Bronchial epithelial cell (primary cell): ENCODE results near the gene ZDHHC11B. TPM values are rescaled to one million over a fixed set of nuclear protein-coding genes. Genes with fewer than 3 reads are reported as not detected.
"Not testable (repeated sequence)": the region's sequence is repeated elsewhere in the genome, so short reads cannot be mapped to it uniquely, and the experiment has no call there.

Source experiments
- DNase-seq: peaks from one replicate; pipeline ENCODE4 v3.0.0-alpha.2; 2010; ENCODE audit warnings: low read depth
- FAIRE-seq: peaks from 2 replicates; lab custom pipeline; 2011; peaks lifted over from hg19 to GRCh38; lab: Jason Lieb, UNC
- H3K27me3 ChIP-seq: 2 replicates; pipeline ENCODE4 v1.5.1; 2011; ENCODE audit warnings: low read length; ENCODE audit not compliant: control insufficient read depth, insufficient read depth
- H3K36me3 ChIP-seq: 2 replicates; pipeline ENCODE4 v1.5.1; 2011; ENCODE audit warnings: low read length; ENCODE audit not compliant: control insufficient read depth, insufficient read depth
- H3K4me3 ChIP-seq: 2 replicates; pipeline ENCODE4 v1.5.1; 2011; ENCODE audit warnings: mild to moderate bottlenecking, low read depth, low read length, control low read depth
- total RNA-seq: library from RNA; depleted of rRNA; stranded (reverse); fragments of >200 nt; gene quantifications from 2 replicates; pipeline ENCODE4 v1.2.1, GENCODE V29; 2014
- TF ChIP-seq, protein P1 (sequence below): IDR thresholded peaks from 2 replicates; pipeline ENCODE4 v1.5.1; 2011; ENCODE audit warnings: mild to moderate bottlenecking, moderate library complexity, low read length, control low read depth, inconsistent platforms; ENCODE audit not compliant: insufficient read depth, severe bottlenecking

Gene ZDHHC11B
- total RNA-seq, 1 donor from 2014 or later = under 0.01 TPM

- FAIRE-seq = no peak
- TF ChIP-seq, protein P1, sequence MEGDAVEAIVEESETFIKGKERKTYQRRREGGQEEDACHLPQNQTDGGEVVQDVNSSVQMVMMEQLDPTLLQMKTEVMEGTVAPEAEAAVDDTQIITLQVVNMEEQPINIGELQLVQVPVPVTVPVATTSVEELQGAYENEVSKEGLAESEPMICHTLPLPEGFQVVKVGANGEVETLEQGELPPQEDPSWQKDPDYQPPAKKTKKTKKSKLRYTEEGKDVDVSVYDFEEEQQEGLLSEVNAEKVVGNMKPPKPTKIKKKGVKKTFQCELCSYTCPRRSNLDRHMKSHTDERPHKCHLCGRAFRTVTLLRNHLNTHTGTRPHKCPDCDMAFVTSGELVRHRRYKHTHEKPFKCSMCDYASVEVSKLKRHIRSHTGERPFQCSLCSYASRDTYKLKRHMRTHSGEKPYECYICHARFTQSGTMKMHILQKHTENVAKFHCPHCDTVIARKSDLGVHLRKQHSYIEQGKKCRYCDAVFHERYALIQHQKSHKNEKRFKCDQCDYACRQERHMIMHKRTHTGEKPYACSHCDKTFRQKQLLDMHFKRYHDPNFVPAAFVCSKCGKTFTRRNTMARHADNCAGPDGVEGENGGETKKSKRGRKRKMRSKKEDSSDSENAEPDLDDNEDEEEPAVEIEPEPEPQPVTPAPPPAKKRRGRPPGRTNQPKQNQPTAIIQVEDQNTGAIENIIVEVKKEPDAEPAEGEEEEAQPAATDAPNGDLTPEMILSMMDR = no peak
- H3K27me3 ChIP-seq = no peaks in the 10 kb centered on the region
These were observed 31.6 kb upstream of the ZDHHC11B start for GRCh38 chr5:816176-816575.

GRCh38 chr5:815449-815848 is 30.9 kb upstream of the ZDHHC11B start:
- DNase-seq = no peak
- no peak overlapping the region for H3K4me3 ChIP-seq
- TF ChIP-seq, protein P1 = no peak
- H3K36me3 ChIP-seq = no peaks in the 10 kb centered on the region
- no peaks in the 10 kb centered on the region for H3K27me3 ChIP-seq
- FAIRE-seq = no peak

More at GRCh38 chr5:816176-816575, 31.6 kb upstream of the ZDHHC11B start:
- DNase-seq = no peak
- no peak overlapping the region for H3K4me3 ChIP-seq
- H3K36me3 ChIP-seq = no peaks in the 10 kb centered on the region

GRCh38 chr5:813575-813974 is 29.0 kb upstream of the ZDHHC11B start:
- H3K4me3 ChIP-seq, H3K36me3 ChIP-seq, FAIRE-seq, H3K27me3 ChIP-seq, DNase-seq: not testable (repeated sequence)

GRCh38 chr5:811384-811783 is 26.9 kb upstream of the ZDHHC11B start:
- not testable (repeated sequence) for H3K4me3 ChIP-seq, H3K27me3 ChIP-seq, FAIRE-seq, H3K36me3 ChIP-seq
- peak; percentile 5 for DNase-seq

DNA sequence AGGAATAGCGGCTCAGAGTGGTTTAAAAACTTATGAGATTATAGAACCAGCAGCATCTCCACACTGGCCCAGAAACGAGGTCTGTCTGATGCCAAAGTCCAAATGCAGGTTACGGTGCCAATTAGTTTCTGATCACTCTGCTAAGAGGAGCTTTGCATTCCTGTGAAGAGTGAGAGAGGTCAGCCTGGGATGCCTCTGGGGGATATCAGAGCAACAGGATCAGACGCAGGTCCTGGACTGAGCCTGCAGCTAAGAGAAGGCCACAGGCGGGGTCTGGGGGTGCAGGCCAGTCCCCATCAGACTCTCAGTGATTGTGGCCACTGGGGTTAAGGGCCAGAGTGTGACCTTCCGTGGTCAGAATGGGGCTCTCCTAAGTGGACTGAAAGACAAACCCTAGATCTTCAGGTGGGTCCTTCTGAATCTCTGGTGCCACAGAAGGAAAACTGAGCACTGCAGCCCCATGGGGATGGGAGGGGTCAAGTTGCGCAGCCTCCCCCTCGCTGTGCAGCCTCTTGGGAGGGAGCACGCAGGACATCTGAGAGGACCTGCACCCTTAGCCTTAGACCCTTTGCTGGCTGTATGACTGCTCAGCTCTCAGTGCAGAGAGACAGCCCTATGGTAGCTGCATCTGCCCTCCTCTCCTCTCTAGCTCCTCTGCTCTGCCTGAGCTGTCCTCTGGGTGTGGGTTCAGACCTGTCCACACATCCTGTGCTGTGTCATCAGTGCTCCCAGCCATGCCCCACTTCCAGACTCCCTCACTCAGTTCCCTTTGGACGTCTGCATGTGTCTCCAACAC is 23.4 kb upstream of the ZDHHC11B start:
- DNase-seq, H3K36me3 ChIP-seq, H3K27me3 ChIP-seq, FAIRE-seq, H3K4me3 ChIP-seq: not testable (repeated sequence)

- FAIRE-seq (no peak), DNase-seq (no peak)
- H3K27me3 ChIP-seq = no peaks in the 10 kb centered on the region
- no peaks in the 10 kb centered on the region for H3K36me3 ChIP-seq
- TF ChIP-seq, protein P1 = no peak
- no peak overlapping the region for H3K4me3 ChIP-seq
These were observed 16.9 kb upstream of the ZDHHC11B start for GRCh38 chr5:801472-801871.

GRCh38 chr5:801055-801454 is 16.5 kb upstream of the ZDHHC11B start:
- DNase-seq = peak; percentile 80
- not testable (repeated sequence) for H3K36me3 ChIP-seq, H3K27me3 ChIP-seq, FAIRE-seq, H3K4me3 ChIP-seq

DNA sequence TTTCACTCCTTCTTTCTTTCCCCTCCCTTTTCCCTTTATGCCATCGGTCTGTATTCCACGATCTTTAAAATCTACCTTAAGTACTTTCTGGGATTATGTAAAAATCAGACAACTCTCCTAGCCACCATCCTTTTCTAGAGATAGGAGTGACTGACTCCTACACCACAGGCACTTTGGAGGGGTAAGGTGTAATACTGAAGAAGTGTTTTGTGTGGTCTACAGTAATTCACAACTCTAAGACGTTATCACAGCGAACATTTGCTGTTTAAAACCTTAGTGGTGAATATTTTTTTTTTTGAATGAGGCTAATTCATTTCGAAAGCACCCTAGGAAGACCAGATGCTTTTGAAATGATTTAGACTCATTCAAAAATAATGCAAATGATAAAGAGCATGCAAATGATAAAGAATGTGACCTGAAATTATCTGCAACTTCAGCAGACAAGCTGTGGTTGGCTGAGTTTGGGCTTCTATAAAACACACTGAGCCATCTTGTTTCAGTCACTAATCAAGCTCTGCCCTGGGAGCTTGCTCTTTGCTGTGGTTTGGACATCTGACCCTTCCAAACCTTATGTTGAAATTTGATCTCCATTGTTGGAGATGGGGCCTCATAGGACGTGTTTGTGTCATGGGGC is 14.1 kb upstream of the ZDHHC11B start:
- H3K27me3 ChIP-seq, H3K36me3 ChIP-seq, DNase-seq, H3K4me3 ChIP-seq, FAIRE-seq: not testable (repeated sequence)

- not testable (repeated sequence) for H3K4me3 ChIP-seq, H3K27me3 ChIP-seq, DNase-seq, H3K36me3 ChIP-seq, FAIRE-seq
These were observed 13.5 kb upstream of the ZDHHC11B start for GRCh38 chr5:797986-798385.

- not testable (repeated sequence) for FAIRE-seq, DNase-seq, H3K27me3 ChIP-seq, H3K36me3 ChIP-seq, H3K4me3 ChIP-seq
These were observed 11.3 kb upstream of the ZDHHC11B start for GRCh38 chr5:795873-796272.

DNA sequence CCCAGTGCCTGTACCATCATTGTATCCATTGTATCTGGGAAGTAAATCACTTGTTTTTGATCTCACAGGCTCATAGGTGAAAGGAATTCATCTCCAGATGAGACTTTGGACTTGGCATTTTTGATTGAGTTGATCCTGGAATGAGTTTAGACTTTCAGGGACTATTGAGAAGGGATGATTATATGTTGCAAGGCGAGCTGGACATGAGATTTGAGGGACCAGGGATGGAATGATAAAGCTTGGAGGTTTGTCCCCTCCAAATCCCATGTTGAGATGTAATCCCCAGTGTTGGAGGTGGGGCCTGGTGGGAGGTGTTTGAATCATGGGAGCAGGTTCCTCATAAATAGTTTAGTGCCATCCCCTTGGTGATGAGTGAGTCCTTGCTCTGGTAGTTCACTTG is 10.4 kb upstream of the ZDHHC11B start:
- not testable (repeated sequence) for H3K27me3 ChIP-seq, FAIRE-seq, H3K36me3 ChIP-seq

More for the DNA sequence above, 10.4 kb upstream of the ZDHHC11B start:
- H3K4me3 ChIP-seq, DNase-seq: not testable (repeated sequence)
